ENCODE measurements around the gene CADPS. TPM values are rescaled to one million over a fixed set of nuclear protein-coding genes. Genes with fewer than 3 reads are reported as not detected.

CADPS gene
- polyA plus RNA-seq, 1 of the 3 experiments (the other 2 are of a cell fraction): 5.8 TPM

DNA sequence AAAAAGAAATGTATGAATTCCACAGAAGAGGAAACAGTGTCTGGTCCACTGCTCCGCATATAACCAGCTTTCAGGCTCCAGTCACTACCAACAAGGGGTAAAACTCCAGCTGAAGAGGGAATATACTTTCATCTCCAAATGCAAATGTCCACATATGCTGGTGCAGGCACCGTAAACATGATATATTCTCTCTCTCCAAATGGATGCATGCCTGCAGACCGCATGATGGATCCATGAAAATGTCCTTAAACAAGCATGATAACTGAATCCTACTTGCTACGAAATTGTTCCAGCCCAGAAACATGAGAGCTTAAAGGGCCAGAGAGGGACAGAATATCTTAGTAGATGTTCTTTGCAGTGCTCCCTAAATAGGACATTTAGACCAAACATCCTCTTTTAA, 351.5 kb downstream of the CADPS start:
- Histone ChIP-seq H3K4me2 (no peak overlapping the region), H3K9ac (no peak overlapping the region), H3K4me1 (ENCODE audit: control insufficient read depth in 1 of 2, insufficient read depth in 2 of 2, low read depth in 1 of 2, low read length in 1 of 2) (peaks cover 0 to 8% of the 10 kb centered on the region in 2 experiments; a peak in 2 of 4 replicates), H4K20me1 (ENCODE audit: insufficient read depth) (no peaks in the 10 kb centered on the region), H3K9me3 (no peaks in the 10 kb centered on the region), H3K27ac (ENCODE audit: low read depth in 2 of 2, low read length in 1 of 2) (no peak overlapping the region), H3K36me3 (replicated peaks in 1 of 2; ENCODE audit: control insufficient read depth in 1 of 2, insufficient read depth in 2 of 2, low read length in 1 of 2) (no peaks in the 10 kb centered on the region), H3K79me2 (ENCODE audit: insufficient read depth) (no peaks in the 10 kb centered on the region), H3K4me3 (ENCODE audit: low read depth in 2 of 2, low read length in 1 of 2) (no peak overlapping the region), H3K9me2 (no peaks in the 10 kb centered on the region), H3F3A (replicated peaks; ENCODE audit: insufficient read depth) (no peaks in the 10 kb centered on the region), H2AFZ (ENCODE audit: low read depth) (no peak overlapping the region), H3K27me3 (ENCODE audit: insufficient read depth) (no peaks in the 10 kb centered on the region)
- WGBS (ENCODE audit: low lambda C conversion rate): 73% methylated on average over 4 of the region's 4 CpGs
- TF ChIP-seq MXI1 (IDR thresholded peaks at IDR 0.05; ENCODE audit: low read depth, low read length): no peak
- TF ChIP-seq ELF1 (IDR thresholded peaks at IDR 0.05): no peak
- TF ChIP-seq, protein P1, sequence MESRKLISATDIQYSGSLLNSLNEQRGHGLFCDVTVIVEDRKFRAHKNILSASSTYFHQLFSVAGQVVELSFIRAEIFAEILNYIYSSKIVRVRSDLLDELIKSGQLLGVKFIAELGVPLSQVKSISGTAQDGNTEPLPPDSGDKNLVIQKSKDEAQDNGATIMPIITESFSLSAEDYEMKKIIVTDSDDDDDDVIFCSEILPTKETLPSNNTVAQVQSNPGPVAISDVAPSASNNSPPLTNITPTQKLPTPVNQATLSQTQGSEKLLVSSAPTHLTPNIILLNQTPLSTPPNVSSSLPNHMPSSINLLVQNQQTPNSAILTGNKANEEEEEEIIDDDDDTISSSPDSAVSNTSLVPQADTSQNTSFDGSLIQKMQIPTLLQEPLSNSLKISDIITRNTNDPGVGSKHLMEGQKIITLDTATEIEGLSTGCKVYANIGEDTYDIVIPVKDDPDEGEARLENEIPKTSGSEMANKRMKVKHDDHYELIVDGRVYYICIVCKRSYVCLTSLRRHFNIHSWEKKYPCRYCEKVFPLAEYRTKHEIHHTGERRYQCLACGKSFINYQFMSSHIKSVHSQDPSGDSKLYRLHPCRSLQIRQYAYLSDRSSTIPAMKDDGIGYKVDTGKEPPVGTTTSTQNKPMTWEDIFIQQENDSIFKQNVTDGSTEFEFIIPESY (IDR thresholded peaks at IDR 0.05; ENCODE audit: borderline replicate concordance, low read depth): no peak
- TF ChIP-seq TEAD4 (IDR thresholded peaks at IDR 0.05; ENCODE audit: borderline replicate concordance, insufficient read depth): no peak
- no peak for TF ChIP-seq SIN3A (IDR thresholded peaks at IDR 0.05; ENCODE audit: borderline replicate concordance, low read depth, low read length)
- TF ChIP-seq RXRA (IDR thresholded peaks at IDR 0.05; ENCODE audit: borderline replicate concordance, low read depth): no peak
- no peak for TF ChIP-seq GABPA (IDR thresholded peaks at IDR 0.05; ENCODE audit: low read depth)
- TF ChIP-seq FOXM1 (IDR thresholded peaks at IDR 0.05; ENCODE audit: low read depth): no peak
- TF ChIP-seq EZH2phosphoT487 (IDR thresholded peaks at IDR 0.05; ENCODE audit: borderline replicate concordance, low read depth): no peak
- TF ChIP-seq JUND (IDR thresholded peaks at IDR 0.05): no peak
- no peak for TF ChIP-seq GATA2 (CRISPR knock-in tag; IDR thresholded peaks at IDR 0.05)
- TF ChIP-seq, protein P2, sequence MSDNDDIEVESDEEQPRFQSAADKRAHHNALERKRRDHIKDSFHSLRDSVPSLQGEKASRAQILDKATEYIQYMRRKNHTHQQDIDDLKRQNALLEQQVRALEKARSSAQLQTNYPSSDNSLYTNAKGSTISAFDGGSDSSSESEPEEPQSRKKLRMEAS (IDR thresholded peaks at IDR 0.05; ENCODE audit: low read depth): no peak
- TF ChIP-seq YY1 (IDR thresholded peaks at IDR 0.05; ENCODE audit: low read depth): no peak
- DNase-seq: no peak
- CTCF ChIA-PET: interaction anchor here (1.5 kb wide), 1 partner anchor 31 kb away, joined by 4 read pairs; no protein-coding TSS in a partner anchor
- POLR2A ChIA-PET: no interaction called here

DNA sequence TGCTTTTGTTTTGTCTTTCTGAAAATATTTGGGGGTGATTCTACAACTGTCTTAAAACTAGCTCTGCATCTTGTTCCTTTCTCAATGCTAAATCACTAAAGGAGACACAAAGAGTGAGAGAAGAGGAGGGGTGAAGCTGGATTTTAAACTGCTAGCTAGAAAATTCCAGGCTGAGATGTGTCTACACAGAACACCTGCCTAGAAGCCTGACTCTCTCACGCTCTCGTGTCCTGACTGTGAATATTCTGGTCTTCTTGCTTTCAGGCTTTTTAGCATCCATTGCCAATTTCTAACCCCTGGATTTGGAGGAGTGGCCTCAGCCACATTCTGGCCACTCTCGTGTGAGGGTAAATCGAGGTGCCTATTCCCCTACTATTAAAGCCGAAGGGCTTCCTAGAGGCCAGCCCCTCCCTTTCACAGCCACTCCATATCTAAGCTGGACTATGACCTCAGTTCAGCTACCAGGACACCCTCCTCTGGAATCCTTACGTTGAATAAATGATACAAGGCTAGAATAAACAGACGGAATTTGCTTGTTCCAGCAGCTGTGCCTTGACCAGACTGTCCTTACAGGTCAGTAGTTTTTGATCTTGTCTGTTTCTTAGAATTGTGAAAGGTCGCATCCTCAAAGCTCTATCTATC, 353.6 kb downstream of the CADPS start:
- Histone ChIP-seq H3K79me2 (ENCODE audit: insufficient read depth) (no peaks in the 10 kb centered on the region), H3K36me3 (replicated peaks in 1 of 2; ENCODE audit: control insufficient read depth in 1 of 2, insufficient read depth in 2 of 2, low read length in 1 of 2) (no peaks in the 10 kb centered on the region), H3K4me3 (ENCODE audit: low read depth in 2 of 2, low read length in 1 of 2) (no peak overlapping the region), H3K9me3 (no peaks in the 10 kb centered on the region), H4K20me1 (ENCODE audit: insufficient read depth) (no peaks in the 10 kb centered on the region), H3K4me1 (ENCODE audit: control insufficient read depth in 1 of 2, insufficient read depth in 2 of 2, low read depth in 1 of 2, low read length in 1 of 2) (peaks cover 0 to 3% of the 10 kb centered on the region in 2 experiments; a peak in 2 of 4 replicates), H3F3A (replicated peaks; ENCODE audit: insufficient read depth) (no peaks in the 10 kb centered on the region), H3K9me2 (no peaks in the 10 kb centered on the region), H3K4me2 (no peak overlapping the region), H3K27ac (ENCODE audit: low read depth in 2 of 2, low read length in 1 of 2) (no peak overlapping the region), H3K9ac (no peak overlapping the region), H3K27me3 (ENCODE audit: insufficient read depth) (no peaks in the 10 kb centered on the region), H2AFZ (ENCODE audit: low read depth) (no peak overlapping the region)
- WGBS (ENCODE audit: low lambda C conversion rate): 71% methylated on average over 8 of the region's 8 CpGs
- TF ChIP-seq NFIC (IDR thresholded peaks at IDR 0.05; ENCODE audit: borderline replicate concordance): no peak
- no peak for TF ChIP-seq EP300 (IDR thresholded peaks at IDR 0.05; ENCODE audit: borderline replicate concordance in 1 of 2, low read depth in 1 of 2, low read length in 1 of 2)
- no peak for TF ChIP-seq FOSL2 (IDR thresholded peaks at IDR 0.05; ENCODE audit: borderline replicate concordance, low read depth)
- TF ChIP-seq, protein P3, sequence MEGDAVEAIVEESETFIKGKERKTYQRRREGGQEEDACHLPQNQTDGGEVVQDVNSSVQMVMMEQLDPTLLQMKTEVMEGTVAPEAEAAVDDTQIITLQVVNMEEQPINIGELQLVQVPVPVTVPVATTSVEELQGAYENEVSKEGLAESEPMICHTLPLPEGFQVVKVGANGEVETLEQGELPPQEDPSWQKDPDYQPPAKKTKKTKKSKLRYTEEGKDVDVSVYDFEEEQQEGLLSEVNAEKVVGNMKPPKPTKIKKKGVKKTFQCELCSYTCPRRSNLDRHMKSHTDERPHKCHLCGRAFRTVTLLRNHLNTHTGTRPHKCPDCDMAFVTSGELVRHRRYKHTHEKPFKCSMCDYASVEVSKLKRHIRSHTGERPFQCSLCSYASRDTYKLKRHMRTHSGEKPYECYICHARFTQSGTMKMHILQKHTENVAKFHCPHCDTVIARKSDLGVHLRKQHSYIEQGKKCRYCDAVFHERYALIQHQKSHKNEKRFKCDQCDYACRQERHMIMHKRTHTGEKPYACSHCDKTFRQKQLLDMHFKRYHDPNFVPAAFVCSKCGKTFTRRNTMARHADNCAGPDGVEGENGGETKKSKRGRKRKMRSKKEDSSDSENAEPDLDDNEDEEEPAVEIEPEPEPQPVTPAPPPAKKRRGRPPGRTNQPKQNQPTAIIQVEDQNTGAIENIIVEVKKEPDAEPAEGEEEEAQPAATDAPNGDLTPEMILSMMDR (IDR thresholded peaks at IDR 0.05): no peak
- no peak for TF ChIP-seq SMC3 (IDR thresholded peaks at IDR 0.05; ENCODE audit: low read depth, low read length)
- TF ChIP-seq, protein P4, sequence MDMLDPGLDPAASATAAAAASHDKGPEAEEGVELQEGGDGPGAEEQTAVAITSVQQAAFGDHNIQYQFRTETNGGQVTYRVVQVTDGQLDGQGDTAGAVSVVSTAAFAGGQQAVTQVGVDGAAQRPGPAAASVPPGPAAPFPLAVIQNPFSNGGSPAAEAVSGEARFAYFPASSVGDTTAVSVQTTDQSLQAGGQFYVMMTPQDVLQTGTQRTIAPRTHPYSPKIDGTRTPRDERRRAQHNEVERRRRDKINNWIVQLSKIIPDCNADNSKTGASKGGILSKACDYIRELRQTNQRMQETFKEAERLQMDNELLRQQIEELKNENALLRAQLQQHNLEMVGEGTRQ (IDR thresholded peaks at IDR 0.05; ENCODE audit: borderline replicate concordance, low read depth, low read length): no peak
- no peak for TF ChIP-seq YY1 (IDR thresholded peaks at IDR 0.05; ENCODE audit: low read depth)
- no peak for TF ChIP-seq MXI1 (IDR thresholded peaks at IDR 0.05; ENCODE audit: low read depth, low read length)
- ChIA-PET CTCF (interaction anchor here (1.0 to 1.1 kb wide), 3 partner anchors 19 to 189 kb away, joined by 3 to 4 read pairs (median 3); no protein-coding TSS in a partner anchor), POLR2A (no interaction called here)
- no peak for DNase-seq

Data from SK-N-SH (cell line).